ENCODE measurements around the gene MKI67. TPM values are rescaled to one million over a fixed set of nuclear protein-coding genes. Genes with fewer than 3 reads are reported as not detected.

MKI67 gene
- total RNA-seq, result 17.6 and 37.2 TPM in 2 replicates

DNA sequence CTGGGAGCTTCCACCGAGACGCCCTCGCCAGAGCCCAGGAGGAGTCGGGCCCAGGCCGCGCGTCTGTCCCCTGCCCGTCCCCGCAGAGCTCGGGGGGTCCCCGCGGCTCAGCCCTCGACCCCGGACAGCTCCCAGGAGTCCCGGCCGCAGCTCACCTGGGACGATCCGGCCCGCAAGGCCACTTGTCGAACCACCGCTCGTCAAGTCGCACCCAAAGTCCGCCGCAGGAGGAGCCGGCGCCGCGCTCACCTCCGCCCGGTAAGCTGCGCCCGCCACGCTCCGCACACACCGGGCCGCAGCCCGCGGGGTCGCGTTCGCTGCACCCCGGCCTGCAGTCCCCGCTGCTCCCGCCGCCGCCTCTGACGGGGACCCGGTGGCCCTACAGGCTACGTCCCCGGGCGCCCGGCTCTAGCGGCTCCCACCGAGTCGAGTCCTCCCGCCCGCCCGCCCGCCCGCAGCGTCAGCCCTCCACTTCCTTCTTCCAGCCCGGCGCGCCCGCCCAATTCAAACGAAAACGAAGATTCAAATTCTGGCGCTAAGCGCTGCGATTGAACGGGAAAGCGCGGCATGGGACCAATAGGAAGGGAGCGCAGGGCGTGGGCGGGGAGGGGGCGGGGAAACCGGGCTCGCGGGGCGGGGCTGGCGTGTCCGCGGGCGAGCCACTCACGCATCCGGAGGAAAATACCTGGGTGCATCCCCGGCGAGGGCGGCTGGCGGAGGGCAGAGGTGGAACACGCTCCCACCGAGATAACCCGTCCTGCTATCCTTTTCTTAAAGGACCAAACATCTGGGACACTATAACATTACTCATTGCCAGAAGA is at the start of gene MKI67:
MKI67 (minus strand) TSS at position 480 of the 821 bp plus-strand sequence. CDS start 756 bp downstream, outside the sequence.

Other genes with a start within 250 kb of the MKI67 start
- gene CLRN3, start 233.5 kb downstream of the MKI67 start, total RNA-seq, result not detected in 2 replicates
- gene PTPRE, start 219.3 kb downstream of the MKI67 start, total RNA-seq, result 127 and 167 TPM in 2 replicates

Measured in vein endothelial cell (primary cell).